ENCODE results near the gene GLIS1.
A peak's percentile ranks its signal among the peaks of the same experiment; 100 is the strongest.

The GLIS1 gene

DNA sequence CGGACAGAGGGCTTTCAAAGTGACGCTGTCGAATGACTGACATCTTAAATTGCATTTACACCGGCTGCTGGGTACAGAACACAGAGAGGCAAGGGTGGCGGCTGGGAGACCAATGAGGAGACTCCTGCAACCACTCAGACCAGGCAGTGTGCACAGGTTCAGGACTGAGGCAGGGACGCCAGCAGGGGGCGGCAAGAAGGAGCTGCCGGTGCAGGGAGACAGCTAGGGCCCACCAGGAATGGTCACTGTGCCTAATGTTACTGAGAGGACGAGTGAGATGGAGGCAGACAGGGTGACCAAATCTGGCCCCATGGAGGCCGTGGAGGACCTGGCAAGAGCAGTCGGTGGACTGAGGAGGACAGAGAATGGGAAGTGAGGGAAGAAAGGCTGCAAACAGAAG lies 23.5 kb downstream of the GLIS1 start:
- no peak overlapping the region for H3K4me2 ChIP-seq (ENCODE audit: low read depth, low read length, poor library complexity, severe bottlenecking)
- no peaks in the 10 kb centered on the region for H3K36me3 ChIP-seq (ENCODE audit: insufficient read depth, low read length)
- H3K4me3 ChIP-seq (ENCODE audit: low read length, poor library complexity, severe bottlenecking): no peak overlapping the region
- no peak overlapping the region for H3K9ac ChIP-seq (ENCODE audit: low read depth, low read length, poor library complexity, severe bottlenecking)
- peaks cover 6% of the 10 kb centered on the region for H3K4me1 ChIP-seq (ENCODE audit: insufficient read depth, low read length, poor library complexity, severe bottlenecking)
- no peaks in the 10 kb centered on the region for H3K9me3 ChIP-seq (ENCODE audit: insufficient read depth, low read depth, low read length)
- H4K20me1 ChIP-seq (ENCODE audit: insufficient read depth, low read length, poor library complexity, severe bottlenecking): no peaks in the 10 kb centered on the region
- TF ChIP-seq, protein P1, sequence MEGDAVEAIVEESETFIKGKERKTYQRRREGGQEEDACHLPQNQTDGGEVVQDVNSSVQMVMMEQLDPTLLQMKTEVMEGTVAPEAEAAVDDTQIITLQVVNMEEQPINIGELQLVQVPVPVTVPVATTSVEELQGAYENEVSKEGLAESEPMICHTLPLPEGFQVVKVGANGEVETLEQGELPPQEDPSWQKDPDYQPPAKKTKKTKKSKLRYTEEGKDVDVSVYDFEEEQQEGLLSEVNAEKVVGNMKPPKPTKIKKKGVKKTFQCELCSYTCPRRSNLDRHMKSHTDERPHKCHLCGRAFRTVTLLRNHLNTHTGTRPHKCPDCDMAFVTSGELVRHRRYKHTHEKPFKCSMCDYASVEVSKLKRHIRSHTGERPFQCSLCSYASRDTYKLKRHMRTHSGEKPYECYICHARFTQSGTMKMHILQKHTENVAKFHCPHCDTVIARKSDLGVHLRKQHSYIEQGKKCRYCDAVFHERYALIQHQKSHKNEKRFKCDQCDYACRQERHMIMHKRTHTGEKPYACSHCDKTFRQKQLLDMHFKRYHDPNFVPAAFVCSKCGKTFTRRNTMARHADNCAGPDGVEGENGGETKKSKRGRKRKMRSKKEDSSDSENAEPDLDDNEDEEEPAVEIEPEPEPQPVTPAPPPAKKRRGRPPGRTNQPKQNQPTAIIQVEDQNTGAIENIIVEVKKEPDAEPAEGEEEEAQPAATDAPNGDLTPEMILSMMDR (conservative IDR thresholded peaks at IDR 0.05; ENCODE audit: low read length): peak; percentile 74
- no peak for TF ChIP-seq EZH2phosphoT487 (IDR thresholded peaks at IDR 0.05; ENCODE audit: borderline replicate concordance)
- no peaks in the 10 kb centered on the region for H3K9me2 ChIP-seq (replicated peaks; ENCODE audit: low read depth, low read length)
- H3F3A ChIP-seq (ENCODE audit: low read depth): no peaks in the 10 kb centered on the region
- no peaks in the 10 kb centered on the region for H3K79me2 ChIP-seq (ENCODE audit: insufficient read depth, low read length)
- peak overlapping the region; percentile 75 for H2AFZ ChIP-seq (ENCODE audit: low read length)
- no peaks in the 10 kb centered on the region for H3K27me3 ChIP-seq (ENCODE audit: insufficient read depth, low read length, poor library complexity, severe bottlenecking)

DNA sequence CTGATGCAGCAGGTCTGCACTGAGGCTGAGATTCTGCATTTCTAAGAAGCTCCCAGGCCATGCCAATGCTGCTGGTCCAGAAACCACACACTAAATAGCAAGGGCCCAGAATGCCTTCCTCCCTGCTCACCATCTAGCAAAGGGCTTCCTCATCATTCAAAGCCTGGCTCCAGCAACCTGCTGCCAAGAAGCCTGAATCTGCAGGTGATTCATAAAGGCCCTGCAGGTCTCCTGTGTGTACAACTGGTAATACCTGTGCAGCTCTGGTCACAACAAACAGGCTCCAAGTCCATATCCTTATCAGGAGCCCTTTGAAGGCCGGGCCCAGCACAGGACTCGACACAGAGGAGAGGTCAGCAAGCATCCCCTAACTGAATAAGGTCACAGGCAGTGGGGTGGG lies 26.7 kb downstream of the GLIS1 start:
- H3K27me3 ChIP-seq (ENCODE audit: insufficient read depth, low read length, poor library complexity, severe bottlenecking): no peaks in the 10 kb centered on the region
- H2AFZ ChIP-seq (ENCODE audit: low read length): no peak overlapping the region
- no peaks in the 10 kb centered on the region for H4K20me1 ChIP-seq (ENCODE audit: insufficient read depth, low read length, poor library complexity, severe bottlenecking)
- no peak overlapping the region for H3K4me3 ChIP-seq (ENCODE audit: low read length, poor library complexity, severe bottlenecking)
- no peak overlapping the region for H3K9ac ChIP-seq (ENCODE audit: low read depth, low read length, poor library complexity, severe bottlenecking)
- H3K9me2 ChIP-seq (replicated peaks; ENCODE audit: low read depth, low read length): no peaks in the 10 kb centered on the region
- peaks cover 6% of the 10 kb centered on the region for H3K4me1 ChIP-seq (ENCODE audit: insufficient read depth, low read length, poor library complexity, severe bottlenecking)
- H3K79me2 ChIP-seq (ENCODE audit: insufficient read depth, low read length): no peaks in the 10 kb centered on the region
- no peaks in the 10 kb centered on the region for H3F3A ChIP-seq (ENCODE audit: low read depth)
- H3K9me3 ChIP-seq (ENCODE audit: insufficient read depth, low read depth, low read length): no peaks in the 10 kb centered on the region
- no peaks in the 10 kb centered on the region for H3K36me3 ChIP-seq (ENCODE audit: insufficient read depth, low read length)
- TF ChIP-seq, protein P1 (conservative IDR thresholded peaks at IDR 0.05; ENCODE audit: low read length): no peak
- no peak for TF ChIP-seq EZH2phosphoT487 (IDR thresholded peaks at IDR 0.05; ENCODE audit: borderline replicate concordance)
- no peak overlapping the region for H3K4me2 ChIP-seq (ENCODE audit: low read depth, low read length, poor library complexity, severe bottlenecking)

DNA sequence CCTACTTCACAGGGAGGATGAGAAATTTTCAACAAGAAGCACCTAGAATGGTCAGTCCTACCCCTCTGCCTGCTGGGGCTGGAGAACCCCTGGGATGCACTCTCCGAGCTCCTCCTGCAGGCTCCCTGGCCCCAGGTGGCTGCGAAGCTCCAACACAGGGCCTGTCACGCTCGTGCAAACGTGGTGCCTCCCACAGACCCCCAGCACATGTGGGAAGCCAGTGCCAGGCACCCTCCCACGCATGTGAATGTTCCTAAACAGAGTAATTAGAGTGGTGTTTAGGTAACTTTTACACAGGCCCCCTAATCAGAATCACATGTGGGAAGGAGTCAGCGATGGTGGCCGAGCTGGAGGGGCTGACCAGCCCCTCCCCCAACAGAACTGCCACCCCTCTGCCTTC lies 28.4 kb downstream of the GLIS1 start:
- Histone ChIP-seq H3K27me3 (ENCODE audit: insufficient read depth, low read length, poor library complexity, severe bottlenecking) (no peaks in the 10 kb centered on the region), H3K9me2 (replicated peaks; ENCODE audit: low read depth, low read length) (no peaks in the 10 kb centered on the region), H2AFZ (ENCODE audit: low read length) (no peak overlapping the region), H3K79me2 (ENCODE audit: insufficient read depth, low read length) (no peaks in the 10 kb centered on the region), H3K4me3 (ENCODE audit: low read length, poor library complexity, severe bottlenecking) (no peak overlapping the region), H3K4me1 (ENCODE audit: insufficient read depth, low read length, poor library complexity, severe bottlenecking) (peaks cover 15% of the 10 kb centered on the region), H3K36me3 (ENCODE audit: insufficient read depth, low read length) (no peaks in the 10 kb centered on the region), H3K9me3 (ENCODE audit: insufficient read depth, low read depth, low read length) (no peaks in the 10 kb centered on the region), H3F3A (ENCODE audit: low read depth) (no peaks in the 10 kb centered on the region), H3K4me2 (ENCODE audit: low read depth, low read length, poor library complexity, severe bottlenecking) (no peak overlapping the region), H4K20me1 (ENCODE audit: insufficient read depth, low read length, poor library complexity, severe bottlenecking) (no peaks in the 10 kb centered on the region), H3K9ac (ENCODE audit: low read depth, low read length, poor library complexity, severe bottlenecking) (no peak overlapping the region)
- TF ChIP-seq, protein P1 (conservative IDR thresholded peaks at IDR 0.05; ENCODE audit: low read length): no peak
- no peak for TF ChIP-seq EZH2phosphoT487 (IDR thresholded peaks at IDR 0.05; ENCODE audit: borderline replicate concordance)
